NCI-H146 (cell line): ENCODE data around the gene GLCE.
A peak's percentile ranks its signal among the peaks of the same experiment; 100 is the strongest.

Experiments
- DNase-seq: peaks from one replicate; lab custom pipeline; 2025; lab: John Stamatoyannopoulos, UW

The GLCE gene

DNA sequence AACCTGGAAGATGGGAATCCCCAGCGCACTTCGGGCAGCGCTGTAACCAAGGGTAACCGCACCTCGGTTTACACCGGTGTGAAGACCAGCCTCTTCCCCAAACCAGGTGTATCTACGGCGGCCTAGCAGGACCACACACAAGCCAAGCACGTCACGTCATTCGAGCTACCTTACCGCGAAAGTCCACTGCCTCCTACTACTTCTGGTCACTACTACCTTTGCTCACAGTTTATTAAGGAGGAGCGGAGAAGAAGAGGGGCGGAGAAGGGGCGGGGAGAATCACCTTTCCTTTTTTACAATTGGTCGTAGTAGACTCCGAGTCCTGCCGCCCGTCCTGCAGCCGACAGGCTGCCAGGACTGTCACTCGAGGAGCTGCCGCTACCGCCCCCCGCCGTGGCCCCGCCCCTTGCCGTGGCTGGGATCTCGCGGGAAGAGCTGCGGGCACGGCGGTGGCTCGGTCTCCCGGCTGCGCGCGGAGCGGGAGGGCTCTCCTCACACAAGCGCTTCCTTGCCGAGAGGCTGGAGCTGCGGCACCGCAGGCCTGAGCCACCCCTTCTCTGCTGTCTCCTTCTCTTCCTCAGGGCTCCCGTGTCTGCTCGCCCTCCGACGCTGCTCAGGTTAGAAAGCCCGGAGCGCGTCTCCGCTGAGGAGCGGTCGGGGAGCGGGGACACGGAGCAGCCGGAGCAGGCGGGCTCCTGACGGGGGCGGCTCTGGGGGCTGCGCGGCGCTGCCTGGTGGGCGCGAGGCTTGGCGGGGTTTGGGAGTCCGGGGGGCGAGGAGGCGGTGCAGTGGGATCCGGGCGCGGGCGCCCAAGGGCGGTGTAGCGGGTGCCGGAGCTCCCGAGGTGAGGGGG, at the start of gene GLCE:
TSS of gene GLCE (plus strand) at position 495 of the 853 bp plus-strand sequence. CDS start 95,172 bp downstream, outside the sequence.
- DNase-seq = peak; percentile 96

DNA sequence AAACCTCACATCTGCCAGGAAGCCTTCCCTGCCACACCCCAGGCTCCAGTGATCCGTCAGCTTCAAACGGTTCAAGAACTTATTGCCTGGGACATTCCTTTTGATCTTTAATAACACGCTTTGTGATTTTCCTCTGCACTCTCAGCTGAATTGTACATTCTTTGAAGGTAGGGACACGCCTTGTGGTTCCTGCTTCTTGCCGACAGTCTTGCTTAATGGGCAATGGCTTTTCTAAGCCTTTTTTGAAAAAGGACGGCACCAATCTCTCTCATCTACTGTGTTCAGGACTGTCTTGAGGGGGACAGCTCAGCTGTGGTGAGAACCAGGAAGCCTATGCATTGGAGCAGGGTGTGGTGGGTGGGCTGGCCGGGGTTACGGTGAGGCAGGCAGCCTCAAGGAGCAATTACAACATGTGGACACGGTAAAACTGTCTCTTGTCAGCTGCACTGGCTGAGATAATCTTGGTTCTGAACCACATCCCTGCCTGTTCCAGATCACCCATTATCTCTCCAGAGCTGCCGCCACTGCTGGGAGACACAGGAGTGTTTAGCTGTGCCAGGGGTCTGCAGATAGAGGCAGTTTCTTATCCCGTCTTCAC, 46.0 kb upstream of the GLCE start:
- no peak for DNase-seq

DNA sequence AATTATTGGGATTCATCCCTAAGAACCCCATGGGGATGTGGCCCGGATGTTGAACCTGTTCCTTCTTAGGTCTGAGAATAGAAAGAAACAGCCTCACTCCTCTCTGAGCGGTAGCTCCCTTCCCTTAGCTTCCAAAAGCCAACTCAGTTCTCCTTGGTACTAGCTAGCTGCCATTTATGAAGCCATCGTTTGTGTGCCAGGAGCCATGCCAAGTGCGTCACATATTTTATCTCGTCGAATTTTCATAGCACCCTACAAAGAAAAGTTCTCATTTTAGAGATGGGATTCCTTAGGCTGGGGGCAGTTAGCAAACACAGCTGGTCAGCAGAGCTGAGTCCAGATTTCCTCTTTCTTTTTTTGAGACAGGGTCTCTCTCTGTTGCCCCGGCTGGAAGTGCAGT, 45.4 kb upstream of the GLCE start:
- no peak for DNase-seq

DNA sequence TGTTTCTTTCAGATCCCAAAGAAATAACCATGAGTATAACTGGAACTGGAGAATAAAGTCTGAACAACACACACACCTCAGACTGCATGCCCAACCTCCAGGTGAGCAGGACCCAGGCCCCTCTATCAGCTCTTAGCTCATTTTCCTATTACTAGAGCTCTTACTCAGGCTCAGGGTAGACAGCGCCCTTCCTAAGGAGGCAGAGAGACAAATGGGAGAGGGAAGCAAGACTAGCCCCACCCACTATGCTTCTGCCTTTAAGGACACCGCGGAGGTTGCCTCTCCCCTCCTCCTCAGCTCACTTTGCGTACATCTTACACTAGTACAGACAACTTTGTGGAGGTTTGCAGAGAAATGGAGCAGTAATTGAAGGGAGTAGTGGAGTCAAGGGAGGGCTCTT, 44.0 kb upstream of the GLCE start:
- no peak for DNase-seq

DNA sequence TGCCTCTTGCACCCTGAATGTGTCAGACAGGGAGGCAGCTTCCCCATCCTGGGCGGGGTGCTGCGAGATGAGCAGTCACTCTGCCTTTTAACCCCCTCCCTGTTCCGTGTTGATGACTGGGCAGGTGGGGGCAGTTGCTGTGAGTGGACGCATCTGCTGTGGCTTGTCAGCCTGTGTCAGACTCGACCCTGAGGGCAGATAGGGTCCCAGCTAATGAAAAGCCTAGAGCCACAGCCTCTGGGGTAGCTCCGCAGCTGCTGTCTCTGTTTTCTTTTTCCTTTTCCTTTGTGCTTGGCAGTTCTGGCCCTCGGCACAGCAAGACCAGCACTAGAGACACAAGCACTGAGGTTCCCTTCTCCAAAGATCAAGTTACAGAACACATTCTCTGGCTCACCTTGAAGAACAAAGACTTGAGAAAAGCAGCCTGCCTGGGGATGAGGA, 43.0 kb upstream of the GLCE start:
- DNase-seq = peak; percentile 81

DNA sequence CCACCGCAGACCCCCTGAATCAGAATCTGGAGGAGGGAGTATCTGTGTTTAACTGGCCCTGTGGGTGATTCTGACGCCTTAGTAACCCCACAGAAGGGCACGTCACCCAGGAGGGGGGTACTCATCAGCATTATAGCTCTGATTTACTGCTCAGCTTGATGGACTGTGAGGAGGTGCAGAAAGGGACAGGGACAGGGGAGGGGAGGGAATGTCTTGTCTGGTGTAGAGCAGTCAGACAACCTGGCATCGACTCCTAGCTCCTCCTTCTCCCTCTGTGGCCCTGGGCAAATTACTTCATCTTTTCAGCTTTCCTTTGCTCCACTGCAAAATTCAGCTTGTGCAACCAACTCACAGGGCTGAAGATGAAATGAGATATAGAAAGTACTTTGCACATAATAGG, 42.3 kb upstream of the GLCE start:
- DNase-seq = peak; percentile 25

DNA sequence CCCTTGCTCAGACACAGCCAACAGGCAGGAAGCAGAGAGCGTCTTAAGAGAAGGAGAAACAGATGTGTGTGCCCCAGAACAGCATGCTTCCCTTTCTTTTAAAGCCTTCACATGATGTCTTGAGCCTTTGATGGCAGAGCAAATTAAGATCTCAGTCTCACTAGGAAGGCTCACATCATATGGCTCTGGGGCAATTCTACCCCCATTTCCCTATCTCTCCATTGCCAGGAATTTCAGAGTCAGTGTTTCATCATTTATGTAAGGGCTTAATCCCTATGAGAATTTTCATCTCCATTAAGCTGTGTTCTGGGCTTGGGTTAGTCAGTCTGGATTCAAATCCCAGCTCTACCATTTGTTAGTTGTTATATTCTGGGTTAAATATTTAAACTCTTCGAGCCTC, 41.4 kb upstream of the GLCE start:
- no peak for DNase-seq

DNA sequence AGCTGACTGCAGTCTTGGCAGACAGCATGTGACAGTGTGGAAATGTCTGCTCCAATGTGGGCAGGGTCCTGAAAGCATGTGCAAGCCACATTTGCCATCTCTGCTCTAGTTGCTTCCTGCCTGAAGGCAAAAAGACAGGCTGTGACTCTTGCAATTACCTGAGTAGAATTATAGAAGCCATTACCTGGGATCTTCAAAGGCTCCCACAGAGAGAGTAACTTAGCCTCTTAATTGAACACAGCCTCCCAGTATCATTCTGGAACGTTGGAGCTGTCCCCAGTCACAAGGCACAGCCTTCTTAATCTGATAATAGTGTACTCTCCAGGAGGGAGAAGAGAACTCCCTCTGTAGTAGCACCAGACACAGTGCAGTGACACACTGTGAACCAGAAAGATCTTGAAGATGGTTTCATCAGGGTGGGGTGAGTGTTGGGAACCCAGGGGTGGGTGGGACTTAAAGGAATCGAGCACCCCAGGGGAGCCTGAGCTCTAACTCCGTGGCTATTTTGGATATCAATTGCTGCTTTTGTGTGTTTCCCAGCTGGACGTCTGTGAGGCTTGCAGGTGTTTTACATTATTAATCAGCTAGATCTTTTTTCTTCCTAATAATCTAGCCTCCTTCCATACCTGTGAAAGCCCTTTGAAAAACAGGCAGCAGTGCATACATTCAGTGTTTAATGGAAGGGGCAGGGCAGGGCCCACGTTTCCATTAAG, 40.6 kb upstream of the GLCE start:
- DNase-seq = peak; percentile 95

DNA sequence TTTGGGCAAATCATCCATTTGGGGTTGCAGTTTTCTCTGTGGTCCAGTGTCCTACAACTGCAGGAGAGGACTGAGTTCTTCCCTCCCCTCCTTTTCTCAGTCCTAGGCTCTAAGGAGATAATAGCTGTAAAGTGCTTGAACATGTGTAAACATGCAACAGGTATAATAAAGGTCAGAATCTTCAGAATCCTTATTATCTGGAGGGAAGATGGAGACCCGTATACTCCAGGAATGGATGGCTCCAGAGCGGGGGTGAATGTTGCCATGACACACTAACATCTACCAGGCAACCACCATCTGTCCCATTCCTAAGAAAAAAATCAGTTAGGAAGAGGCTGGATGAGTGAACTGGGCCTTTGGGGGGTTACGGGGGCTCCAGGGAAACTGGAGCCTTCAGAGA, 39.7 kb upstream of the GLCE start:
- peak; percentile 24 for DNase-seq

DNA sequence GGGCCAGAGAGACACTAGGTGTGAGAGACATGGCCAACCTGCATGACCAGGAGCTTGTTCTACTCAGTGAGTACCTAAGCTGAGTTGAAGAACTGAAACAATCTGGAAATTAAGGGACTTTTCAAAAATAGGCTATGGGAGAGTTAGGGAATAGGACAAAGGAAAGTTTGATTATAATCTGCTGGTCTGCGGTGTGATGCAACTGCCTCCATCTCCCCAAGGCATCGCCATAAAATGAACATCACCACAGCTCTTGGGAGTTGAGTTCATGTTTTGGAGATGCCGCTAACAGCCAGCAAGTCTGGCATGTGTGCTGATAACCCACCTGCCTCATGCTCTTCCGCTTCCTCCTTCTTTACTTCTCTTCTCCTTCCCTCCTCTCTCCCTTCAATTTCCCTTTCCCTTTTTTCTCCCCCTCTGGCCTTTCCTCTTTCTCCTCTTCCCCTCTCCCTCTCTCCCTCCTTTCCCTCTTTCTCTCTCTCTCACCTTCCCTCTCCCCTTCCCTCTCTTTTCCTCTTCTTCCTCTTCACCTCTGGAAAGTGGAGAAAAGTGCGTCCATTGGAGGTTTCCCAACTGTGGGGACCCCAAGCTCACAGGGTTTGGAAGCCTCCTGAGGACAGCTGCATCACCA, 39.1 kb upstream of the GLCE start:
- DNase-seq = no peak

DNA sequence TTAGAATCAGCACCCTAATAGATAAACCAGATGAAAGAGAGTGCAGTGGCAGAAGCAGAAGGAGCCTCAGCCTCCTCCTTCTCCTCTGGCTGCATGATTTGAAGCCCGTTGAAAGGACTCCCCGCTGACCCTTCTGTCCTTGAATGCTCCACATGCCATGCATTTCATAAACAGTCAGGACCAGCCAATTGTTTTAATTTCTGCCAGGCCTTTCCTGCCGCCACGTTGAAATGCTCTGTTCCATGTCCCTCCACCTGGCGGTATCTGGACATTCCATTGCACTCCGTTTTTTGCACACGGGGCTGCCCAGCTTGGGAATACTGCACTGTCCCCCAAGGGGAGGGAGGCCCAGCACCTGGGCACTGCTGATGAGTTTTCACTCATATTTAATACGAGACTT, 35.2 kb upstream of the GLCE start:
- no peak for DNase-seq

DNA sequence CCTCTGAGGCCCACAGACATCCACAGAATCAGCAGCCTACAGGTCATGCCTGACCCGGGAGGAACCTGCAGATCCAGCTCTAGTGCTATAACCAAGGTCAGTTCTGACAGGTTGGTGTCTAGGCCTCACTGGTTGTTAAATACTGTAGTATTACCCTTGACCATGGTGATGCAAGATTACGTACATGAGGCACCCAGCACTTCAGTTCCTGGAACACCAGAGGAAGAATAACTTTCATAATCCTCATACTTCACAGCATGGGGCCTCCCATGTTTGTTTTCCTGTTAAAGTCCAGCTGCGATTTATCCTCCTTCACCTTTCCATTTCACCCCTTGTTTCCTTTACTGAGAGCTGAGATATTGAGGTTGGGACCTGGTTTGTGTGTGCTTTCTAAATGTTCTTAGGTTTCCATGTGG, 34.4 kb upstream of the GLCE start:
- peak; percentile 8 for DNase-seq

DNA sequence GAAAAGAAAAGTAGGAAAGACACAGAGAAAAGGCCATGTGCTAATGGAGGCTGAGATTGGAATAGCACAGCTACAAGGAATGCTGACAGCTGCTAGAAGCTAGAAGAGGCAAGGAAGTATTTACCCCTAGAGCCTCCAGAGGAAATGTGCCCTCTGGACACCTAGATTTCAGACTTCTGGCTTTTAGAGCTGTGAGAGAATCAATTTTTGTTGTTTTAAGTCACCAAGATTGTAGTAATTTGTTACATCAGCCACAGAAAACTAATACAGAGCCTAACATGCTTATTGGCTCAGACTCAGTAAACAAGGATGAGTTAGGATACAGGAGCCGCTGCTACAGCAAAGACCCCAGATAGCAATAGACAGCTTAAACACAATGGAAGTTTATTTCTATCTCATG, 33.1 kb upstream of the GLCE start:
- no peak for DNase-seq

DNA sequence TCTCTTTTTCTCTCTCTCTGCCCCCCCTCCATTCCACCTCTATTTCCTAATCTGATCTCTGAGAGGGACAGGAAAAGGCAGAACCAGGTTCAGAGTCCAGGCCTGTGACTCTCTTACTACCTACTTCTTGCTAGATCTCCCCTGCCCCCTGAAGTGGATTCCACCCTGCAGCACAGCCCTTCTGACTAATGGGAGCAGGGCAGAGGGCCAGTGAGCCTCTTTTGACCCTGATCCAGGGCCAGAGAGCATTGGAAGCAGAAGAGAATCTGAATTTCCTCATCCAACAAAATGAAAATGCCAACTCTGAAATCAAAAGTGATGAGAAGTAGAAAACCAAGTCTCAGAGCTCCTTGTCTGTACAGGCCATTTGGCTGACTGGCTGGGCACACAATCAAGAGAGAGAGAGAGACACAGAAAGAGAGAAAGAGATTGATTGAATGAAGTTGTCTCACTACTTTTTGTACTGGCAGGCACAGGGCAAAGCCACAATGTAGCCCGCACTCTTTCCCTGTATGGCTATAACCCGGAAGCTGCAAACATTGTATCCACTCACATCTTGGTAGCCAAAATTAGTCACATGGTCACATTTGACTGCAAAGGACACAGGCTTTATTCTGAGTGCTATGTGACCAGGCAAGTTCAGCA, 31.6 kb upstream of the GLCE start:
- no peak for DNase-seq

DNA sequence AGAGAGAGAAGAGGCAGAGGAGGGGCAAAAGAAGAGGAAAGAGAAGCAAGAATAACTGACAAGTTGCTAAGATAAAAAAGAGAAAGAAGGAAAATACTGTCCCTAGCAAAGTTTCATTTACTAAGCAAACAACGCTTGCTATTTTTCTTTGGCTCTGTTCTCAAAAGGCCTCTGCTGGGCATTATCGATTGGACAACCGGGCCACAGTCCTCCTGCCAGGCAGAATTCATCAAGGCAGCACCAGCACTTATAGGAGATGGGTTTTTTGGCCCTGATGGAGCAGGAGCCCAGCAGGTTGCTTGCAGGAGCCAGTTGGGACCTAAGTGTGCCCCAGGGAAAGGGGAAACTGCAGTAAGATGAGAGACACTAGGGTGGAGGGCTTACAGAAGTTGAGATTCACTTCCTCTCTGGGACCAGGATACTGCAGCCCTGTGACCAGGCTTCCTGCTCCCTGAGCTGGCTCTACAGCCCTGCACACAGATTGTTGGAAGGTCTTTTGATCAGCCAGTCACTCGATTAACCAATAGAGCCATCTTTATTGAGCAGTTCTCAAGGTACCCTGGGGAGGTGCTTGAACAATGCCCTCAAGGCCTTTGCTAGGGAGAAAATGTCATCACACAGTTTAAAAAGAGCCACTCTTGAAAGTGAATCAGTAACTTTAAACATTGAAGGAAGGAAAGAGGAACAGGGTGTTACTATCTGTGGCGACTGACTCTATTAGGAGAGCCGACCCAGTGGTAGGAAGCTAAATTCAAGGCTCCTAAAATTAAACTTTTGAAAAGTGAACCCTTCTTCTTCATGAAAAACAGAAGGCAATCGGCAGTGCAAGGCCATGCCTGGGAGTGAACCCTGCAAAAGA, 28.8 kb upstream of the GLCE start:
- DNase-seq = peak; percentile 69

DNA sequence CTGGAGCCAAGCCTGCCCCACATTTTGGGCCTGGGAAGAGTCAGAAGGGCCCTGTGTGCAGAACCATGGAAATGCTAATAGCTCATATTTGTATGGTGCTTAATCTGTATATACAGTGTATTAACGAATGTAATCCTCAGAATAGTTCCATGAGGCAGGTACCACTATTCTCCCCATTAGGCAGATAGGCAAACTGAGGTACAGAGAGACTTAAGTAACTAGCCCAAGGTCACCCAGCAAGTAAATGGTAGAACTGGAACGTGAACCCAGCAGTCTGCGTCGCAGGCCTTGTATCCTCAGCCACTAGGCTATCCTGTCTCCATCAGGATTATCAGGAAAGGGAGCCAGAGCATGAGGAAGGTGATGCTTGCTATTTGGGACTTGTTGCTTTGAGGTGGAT, 28.0 kb upstream of the GLCE start:
- no peak for DNase-seq

DNA sequence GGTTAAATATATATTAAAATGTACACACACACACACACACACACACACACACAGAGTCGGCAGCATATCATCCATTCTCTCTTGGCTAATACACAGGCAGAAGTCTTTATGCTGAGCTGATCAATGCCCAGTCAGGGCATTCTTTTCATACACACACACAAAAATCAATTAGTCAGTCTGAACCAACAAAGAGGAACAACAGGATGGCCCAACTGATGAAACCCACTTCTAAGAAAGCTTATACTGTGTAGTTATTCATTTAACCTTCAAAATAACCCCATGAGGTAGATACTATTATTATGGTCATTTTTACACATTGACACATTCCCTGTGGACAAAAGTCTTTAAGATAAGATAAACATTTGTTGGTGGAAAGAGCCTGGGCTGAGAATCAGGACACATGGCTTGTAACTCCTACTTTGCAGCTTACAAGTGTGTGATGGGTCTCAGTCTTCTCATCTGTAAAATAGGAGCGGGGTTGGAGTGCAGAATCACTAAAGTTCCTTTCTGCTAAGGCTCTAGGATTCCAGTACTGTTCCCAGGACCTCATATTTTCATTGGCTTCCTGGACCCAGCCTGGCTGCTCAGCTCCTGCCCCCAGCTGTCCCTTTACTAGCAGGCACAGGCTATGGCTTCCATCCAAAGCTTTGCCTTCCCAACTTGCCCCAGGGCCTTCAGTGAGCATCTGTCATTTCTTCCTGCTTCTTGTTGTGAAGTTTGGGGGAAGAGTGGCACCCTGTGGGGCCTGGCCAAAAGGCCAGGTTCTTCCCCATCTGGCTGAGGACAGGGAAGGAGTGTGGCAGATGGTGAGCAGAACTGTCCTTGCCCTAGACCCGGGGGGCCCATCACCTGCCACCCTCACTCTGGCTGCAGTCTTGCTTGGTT, 27.2 kb upstream of the GLCE start:
- DNase-seq = peak; percentile 15

DNA sequence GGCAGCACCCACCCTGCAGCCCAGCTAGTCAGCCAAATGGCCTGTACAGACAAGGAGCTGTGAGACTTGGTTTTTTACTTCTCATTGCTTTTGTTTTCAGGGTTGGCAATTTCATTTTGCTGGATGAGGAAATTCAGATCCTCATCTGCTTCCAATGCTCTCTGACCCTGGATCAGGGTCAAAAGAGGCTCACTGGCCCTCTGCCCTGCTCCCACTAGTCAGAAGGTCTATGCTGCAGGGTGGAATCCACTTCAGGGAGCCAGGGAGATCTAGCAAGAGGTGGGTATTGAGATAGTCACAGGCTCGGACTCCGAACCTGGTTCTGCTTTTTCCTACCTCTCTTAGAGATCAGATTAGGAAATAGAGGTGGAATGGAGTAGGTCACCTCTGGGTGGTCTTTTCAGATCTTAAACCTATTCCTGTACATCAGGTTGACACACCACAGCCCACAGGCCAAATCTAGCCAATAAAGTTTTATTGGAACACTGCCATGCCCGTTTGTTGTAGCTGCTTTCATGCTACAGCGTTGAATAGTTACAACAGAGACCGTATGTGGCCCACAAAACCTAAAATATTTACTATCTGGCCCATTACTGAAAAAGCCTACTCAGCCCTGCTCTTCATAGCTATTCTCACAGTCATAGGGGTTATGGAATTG, 26.4 kb upstream of the GLCE start:
- no peak for DNase-seq

DNA sequence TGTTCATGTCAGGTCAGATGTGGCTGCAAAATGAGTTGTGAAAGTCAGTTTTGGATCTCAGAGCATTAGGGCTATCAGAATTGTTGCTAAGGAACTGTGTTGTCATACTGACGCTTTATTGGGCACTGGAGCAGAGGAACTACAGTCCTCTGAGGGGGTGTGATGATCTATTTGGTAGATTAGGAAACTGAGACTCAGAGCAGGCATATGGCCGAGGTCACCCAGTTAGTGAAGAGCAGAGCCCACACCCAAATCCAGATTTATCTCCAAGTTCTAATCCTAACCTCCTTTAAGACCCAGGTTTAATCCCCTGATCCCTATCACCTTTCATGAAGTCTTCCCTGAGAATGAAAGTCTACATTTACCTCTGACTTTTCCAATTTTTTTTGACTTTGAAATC, 25.6 kb upstream of the GLCE start:
- DNase-seq = no peak
